ENCODE results near the gene PLA2G4D.

PLA2G4D gene

DNA sequence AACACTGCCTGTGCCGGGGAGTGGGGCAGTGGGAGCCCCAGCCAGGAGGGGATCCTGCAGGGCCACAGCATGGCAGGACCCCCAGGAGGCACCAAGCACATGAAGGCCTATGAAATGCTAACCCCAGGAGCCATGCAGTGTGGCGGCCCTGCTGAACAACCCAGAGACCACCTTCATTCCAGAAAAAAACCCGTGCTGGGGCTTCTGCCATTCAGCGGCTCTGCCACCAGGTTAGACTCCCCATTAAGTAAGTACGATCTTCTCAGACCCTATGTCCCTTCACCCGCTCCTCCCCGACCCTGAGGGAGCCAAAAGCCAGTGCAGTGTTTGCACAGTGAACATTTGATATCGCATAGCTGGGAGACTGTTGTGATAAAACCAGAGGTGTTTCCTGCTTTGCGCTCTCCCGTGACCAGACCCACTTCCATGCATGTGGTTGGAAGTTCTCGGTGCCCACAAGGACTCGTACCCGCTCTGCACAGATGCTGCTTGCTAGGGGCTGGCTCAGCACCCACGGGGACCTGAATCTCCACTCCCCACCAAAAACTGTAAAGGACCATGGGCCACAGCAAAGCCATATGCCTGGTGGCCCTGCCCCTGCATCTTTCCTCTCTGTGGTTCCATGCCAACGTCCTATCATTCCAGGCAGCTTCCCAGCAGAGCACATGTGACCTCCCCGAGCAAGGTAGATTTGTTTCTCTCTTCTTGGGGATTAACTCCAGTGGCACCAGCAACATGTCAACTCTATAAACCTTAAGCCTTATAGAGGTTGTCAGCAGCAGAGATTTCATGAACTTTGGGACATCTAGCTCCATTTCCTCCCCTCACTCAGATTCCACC is 5.3 kb downstream of the PLA2G4D start:
- DNase-seq: peak in 1 of 2 experiments; percentile 8

DNA sequence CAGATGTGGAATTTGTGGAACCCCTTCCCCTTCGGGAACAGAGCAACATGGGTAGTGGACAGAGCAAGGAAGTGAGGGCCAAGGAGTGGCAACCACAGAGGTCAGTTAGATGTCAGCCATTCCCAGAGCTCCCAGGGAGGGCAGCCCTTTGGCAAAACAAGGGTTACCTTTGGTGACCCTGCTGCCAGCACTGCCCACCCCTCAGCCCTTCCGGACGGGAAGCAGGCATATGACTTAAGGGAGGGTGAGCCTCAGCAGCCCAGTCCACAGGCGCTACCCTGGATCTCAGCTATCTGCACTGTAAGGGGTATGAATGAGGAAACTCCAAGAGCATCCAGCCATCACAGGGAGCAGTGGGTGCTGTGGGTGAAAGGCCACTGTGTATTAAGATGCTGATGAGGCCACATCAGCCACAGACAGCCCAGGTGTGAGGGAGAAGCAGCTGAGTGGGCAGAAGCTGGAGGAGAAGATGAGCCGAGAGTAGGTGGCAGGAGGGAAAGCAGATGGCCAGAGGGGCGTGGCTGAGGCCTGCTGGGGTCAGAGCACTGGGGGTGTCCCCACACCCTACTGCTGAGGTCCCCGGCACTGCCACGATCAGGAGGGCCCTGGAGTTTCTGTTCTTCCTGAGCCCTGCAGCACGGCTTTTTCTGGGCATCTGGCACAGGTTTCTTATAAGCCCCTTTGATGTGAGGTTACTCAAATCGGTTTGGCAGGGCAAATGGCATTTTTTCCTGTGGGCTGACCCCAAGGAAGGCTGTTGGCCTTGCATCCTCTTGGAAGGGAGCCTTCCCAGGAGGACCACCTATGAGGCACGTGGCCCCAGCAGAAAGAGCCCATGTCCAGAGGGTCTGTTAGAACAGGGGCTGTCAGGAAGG is 6.2 kb downstream of the PLA2G4D start:
- no peak for DNase-seq

DNA sequence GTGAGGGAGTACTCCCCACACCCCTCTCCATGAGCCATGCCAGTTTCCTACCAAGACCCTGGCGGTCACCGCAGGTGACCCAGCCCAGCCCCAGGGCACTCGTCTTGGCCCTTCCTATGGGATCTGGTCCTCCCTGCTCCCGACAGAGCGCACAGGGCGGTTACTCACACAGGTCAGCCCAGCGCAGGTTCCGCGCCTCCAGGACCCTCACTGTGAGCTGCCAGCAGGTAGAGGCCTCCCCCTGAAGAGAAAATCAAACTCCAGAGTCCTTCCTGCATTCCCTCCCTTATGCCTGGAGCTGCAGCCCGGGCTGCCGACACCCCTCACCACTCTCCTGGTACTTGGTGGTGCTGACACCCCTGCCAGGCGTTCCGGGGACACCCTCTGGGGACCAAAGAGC is 6.9 kb downstream of the PLA2G4D start:
- DNase-seq: no peak

DNA sequence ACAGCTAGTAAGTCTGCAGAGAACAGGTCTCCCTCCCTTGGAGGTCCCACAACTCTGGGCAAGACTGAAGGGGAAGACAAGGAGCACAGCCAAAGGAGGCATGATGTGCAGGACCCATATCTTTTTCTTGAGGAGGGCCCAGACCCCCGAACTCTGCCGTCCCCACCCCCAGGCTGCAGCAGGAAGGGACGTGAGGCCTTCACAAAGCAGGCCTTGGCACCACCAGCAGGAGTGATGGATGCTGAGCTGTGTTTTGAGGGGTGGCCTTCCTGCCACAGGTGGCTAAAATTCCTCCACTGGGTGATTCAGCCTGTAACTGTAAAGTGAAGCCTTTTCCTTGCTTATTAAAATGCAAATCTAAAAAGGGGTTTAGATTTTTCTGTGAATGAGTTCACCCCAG is 8.6 kb downstream of the PLA2G4D start:
- DNase-seq: no peak

DNA sequence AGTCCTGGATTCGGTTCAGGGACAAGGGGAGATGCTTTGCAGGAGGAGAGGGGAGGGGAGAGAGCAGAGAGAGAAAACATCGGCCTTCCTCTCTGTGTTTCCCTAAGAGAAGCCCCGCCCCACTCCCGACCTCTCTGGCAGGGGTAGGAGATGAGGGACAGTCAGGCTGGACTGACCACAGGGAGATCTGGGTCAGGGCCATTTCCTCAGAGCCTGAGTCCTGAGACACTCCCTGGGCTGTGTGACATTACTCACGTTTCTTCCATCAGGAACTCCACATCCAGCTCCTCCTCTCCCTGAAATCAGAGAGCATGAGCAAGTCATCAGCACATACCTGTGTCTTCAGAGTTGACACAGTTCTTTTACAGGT is 9.1 kb downstream of the PLA2G4D start:
- no peak for DNase-seq

DNA sequence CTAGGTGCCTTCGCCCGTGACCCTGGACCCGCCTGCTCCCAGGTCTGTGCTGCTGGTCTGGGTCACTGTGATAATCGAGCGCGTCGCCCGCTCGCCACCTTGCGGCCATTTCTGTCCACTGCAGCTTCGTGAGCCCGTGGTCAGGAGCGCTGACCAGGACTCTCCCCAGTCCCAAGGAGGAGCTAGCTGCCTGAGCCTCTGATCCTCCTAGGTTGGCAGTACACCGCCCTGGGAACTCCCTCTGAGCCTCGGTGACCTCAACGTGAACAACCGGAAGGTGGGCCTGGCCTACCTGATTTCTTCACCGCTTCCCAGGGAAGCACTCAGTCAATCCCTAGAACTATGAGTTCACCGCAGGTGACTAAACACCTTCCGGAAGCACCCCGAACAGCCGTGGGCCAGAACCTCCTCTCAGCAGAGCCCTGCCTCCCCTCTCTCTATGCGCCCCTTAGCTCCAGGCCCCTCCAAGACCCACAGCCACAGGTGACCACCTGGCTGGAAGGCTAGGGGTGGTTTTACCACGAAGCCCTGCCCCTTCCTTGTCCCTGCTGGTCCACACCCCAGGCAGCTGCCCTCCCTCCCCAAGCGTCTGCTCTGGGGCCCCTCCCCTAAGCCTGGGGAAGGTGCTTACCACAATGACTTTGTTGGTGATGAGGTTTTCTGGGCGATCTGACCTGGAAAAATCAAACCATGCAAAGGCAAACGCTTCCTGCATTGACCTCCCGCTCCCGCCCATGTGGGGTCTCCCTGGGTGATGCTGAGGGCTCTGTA is 9.7 kb downstream of the PLA2G4D start:
- peak in 1 of 2 experiments; percentile 24 for DNase-seq

DNA sequence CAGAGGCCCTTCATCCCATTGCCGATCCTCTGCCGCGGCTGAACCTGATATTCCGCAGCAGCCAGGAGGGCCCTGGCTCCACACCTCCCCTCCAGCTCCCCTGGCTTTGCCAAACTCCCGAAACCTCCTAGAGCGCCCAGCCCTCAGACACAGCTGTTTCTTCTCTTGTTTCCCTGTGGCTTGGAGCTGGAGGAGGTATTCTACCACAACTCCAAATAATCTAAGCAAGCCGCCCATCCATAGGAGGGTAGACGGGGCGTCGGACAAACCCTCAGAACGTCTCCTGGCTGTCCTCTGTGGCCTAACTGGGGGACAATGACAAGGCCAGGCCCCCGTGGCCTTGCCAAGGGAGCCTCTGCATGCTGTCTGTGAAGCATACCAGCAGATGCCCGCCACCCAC is 10.4 kb downstream of the PLA2G4D start:
- DNase-seq: no peak

DNA sequence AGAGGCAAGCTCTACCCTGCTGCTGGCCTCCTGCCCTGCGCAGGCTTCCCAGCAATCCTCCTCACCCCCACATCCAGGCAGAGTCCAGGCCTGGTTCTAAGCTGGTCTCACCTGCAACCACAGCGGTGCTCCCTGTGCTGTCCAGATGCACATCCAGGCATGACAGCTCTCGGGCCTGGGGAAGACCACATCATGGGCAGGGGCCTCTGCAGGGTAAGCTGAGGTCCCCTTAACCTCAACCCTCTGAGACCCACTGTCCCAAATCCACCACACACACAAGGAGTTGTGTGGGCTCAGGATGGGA is 10.8 kb downstream of the PLA2G4D start:
- no peak for DNase-seq

DNA sequence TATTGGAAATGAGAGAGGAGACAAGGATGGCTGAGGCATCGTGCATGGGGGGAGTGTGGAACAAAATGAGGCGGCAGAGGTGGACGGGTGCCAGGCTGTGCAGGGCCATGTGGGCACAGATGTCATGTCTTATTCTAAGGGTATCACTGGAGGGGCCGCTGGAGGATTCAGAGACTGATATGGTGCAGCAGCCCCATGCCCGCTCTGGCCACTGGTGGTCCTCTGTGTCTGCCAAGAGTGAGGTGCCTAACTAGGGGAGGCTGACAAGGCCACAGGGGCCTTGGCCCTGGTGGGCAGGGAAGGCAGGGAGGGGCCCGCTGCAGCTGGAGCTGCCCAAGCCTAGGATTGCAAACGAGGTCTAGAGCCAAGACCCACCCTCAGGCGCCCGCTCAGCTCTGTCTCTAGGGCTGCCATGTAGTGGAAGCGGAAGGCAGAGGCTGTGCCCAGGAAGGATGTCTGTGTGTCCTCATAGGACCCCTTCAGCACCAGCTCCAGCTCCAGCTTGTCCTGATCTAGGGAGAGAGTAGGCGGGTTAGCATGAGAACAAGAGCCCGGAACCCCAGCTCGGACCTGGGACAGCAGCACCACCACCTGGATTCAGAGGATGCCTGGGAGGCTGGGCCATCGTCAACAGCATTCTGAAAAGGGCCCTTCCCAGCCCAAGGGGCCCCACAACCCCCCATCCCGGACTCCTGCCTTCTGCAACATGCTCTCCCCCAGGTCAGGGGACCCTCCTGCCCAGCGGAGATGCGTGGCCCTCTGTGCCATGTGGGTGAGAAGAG is 11.3 kb downstream of the PLA2G4D start:
- DNase-seq: no peak

DNA sequence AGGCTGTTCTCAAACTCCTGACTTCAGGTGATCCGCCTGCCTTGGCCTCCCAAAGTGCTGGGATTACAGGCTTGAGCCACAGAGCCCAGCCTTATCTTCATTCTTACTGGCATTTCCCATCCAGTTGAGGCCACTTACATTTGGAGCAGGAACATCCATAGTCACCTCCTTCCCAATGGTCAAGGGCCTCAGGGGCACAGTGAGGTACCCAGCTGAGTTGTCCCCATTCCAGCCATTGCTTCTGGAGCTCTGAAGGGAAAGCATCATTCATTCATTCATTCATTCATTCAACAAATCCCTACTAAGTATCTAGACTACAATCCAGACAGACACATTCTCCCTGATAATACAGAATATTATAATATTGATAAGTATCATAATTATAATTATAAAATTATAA is 12.2 kb downstream of the PLA2G4D start:
- no peak for DNase-seq

DNA sequence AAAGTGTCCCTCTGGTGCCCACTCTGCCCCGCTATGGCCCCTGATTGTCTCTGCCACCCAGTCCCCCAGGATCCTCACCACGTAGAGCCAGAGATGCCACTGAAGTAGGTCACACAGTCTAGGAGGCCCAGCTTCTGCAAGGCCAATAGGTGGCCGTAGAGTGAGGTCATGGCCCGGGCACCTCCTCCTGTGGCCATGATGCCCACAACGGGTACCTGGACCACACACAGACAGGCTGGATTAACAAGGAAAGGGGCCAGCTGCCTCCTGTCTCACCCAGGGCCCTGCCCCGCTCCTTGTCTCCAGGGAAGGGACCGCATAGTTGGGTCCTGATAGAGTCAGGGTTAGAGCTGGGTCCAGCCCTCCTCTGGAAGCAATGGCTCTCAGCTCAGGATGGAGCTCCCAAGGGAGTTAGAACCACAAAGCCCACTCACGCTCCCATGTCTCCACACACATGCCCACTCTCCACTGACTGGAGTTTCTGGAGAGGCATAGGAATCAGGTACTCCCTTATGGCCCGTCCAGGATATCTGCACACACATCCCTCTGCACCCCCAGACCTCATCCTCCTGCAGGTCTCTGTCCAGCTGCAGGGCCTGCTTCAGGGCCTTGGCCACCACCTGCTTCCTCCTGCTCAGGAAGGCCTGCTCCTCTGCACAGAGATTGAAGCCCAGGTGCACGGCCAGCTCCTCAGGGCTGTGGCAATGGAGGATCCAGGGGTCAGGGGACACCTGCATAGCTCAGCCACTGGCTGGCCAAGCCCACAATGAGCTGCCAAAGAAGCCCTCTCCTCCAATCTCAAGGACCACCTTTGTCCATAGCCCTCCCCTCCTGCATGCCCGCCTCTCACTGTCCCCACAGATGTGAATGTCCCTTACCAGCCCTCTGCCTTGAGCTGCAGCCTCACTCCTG is 13.2 kb downstream of the PLA2G4D start:
- DNase-seq: no peak

DNA sequence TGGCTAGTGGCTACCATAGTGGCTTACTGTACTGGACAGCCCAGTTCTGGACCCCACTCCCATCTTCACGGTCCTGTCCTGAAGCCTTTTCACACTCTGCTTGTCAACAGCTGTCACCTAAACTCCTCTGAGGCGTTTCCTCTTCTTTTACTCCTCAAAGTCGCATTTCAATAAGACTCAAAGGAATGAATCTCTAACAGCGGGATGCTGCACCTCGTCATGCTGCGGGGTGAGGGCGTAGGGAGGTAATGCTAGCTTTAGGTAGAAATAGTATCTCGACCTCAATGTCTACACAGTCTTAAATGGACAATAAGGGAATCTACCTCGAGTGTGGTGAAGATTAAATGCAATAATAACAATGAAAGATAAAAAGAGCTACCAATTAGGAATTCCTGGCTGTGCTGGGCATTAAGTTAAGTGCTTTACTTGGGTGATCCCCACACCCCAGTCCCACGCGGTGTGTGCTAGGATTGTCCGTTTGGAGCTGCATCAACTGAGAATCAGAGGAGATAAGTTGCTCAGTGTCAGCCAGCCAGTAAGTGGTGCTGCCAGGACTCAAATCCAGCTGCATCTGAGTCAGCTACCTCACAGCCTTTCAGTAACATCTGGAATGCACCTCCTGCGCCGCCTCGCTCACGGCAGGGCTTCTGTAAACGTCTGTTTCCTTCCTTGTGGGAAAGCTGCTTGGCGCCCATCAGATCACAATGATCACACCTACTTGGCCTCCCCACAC is 14.0 kb downstream of the PLA2G4D start:
- no peak for DNase-seq

DNA sequence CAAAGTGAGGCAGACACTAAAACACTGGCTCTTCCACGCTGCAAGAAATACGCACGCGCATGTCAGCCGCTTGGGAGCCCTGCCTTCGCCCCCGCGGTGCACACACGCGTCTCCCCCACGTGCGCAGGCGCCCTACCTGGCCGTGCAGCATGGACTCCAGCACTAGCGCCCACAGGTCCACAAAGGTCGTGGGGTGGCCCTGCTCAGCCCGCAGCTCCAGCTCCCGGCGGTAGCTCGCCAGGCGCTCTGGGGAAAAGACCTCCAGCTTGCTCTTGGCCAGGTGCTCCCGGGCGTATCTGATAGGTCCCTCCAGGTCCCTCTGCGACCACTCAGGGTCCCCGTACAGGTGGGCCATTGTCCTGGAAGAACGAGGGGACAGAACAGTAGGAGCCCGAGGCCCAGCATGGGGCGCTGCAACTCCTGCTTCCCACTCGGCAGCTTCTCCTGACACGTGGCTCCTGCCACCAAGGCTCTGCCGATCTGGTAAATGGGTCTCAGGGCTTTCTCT is 14.9 kb downstream of the PLA2G4D start:
- DNase-seq: no peak

DNA sequence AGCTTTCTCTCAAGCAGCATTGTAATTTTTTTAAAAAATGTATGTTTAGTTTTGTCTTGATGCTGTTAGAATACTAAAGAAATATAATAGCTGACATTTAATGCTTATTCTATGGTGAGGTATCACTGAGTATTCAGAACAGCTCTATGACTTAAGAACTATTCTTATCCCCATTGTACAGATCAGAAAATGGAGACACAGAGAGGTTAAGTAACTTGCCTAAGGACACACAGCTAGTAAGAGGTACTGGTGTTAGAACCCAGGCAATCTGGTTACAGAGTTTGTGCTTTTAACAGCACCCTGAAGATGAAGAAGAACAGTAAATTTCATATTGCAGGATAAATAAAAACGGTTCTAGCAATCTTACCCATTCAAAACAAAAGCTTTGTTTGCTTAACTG is 15.5 kb downstream of the PLA2G4D start:
- no peak for DNase-seq

DNA sequence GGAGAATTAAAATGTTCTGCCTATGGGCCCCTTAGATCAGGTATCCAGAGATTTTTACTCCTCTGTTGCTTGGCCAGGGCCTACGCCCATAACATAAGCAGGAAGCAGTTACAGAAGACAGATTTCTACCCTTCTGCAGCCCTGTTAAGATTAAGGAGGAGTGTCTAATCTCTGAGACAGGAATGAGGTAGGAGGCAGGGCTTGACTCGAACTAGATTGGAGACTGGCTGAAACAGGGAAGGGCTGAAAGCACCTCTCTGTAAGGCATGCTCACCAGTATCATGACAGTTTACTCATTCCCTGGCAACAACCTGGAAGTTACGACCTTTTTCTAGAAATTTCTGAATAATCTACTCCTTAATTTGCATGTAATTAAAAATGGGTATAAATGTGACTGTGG is 16.7 kb downstream of the PLA2G4D start:
- no peak for DNase-seq

DNA sequence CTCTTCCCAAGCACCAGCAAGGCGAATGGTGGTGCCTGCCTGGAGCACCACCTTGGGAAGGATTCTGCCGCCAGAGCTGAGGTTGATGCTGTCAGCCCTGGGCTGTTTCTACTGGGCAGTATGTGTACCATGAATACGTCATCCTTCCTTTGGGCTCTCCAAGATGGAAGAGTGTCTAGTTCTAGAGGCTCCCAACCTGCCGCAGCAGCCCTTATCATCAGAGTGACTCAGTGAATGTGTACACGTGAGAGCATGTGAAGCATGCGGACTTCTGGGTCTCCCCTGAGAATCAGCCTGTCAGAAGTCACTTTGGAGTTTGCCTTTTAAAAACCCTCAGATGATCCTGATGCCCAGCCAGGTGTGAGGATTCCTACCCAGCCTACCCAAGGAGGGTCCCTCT is 20.9 kb downstream of the PLA2G4D start:
- no peak for DNase-seq

DNA sequence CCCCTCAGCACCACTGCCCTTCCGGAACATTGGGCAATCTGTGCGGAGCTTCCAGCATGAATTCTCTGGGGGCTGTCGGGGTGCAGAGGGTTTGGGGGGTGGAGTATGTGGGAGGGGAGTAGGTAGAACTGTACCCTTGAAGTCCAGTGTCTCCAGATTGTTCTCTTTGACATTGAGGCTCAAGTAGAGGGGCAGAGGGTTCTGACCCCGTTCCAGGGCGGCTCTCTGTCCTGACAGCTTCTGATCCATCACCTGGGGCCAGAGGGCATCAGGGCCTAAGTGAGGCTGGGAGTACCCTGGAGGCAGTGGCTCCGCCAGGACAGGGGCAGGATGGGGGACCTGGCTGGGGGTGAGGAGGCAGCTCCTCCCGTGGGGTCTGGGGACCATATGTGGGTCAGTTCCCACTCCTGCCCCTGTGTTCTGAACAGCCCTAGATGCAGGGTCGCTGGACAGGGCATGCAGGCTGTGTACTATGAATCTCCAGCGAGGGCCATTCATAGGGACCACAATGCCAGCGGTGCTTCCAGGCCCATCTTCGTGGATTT is 22.1 kb downstream of the PLA2G4D start:
- no peak for DNase-seq

DNA sequence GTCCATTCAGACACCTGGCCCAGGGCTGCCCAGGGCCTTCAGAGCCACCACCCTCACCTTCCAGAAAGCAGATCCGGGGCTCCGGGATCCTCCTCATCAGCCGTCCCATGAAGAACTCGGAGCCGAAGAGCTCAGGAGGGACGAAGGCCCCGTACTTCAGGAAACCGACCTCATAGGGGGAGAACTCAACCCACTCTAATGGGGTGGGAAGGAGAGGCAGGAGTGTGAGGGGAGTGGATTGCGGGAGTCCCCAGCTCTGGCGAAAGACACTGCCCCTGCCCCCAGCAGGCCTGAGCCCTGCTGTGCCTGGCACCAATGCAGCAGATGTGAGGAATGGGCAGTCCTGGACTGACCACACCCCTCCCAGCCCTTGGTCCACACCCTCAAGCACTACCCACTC is 22.6 kb downstream of the PLA2G4D start:
- DNase-seq: no peak

DNA sequence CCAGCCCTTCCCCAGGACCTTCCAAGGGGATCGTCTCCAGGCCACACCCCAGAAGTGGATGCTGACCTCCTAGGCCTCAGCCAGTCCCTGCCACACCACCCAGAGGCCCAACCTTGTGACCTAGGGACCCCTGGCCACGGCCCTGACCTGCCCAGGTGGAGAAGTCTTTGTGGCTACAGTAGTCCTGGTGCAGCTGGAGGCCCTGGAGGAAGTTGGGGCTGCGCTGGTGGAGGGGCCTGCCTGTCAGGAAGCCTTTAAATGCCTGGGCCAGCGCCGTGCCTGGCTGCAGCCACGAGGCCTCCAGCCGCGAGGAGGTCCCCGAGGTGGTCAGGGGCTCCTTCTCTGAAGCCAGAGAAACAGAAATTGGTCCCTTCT is 23.4 kb downstream of the PLA2G4D start:
- no peak for DNase-seq

DNA sequence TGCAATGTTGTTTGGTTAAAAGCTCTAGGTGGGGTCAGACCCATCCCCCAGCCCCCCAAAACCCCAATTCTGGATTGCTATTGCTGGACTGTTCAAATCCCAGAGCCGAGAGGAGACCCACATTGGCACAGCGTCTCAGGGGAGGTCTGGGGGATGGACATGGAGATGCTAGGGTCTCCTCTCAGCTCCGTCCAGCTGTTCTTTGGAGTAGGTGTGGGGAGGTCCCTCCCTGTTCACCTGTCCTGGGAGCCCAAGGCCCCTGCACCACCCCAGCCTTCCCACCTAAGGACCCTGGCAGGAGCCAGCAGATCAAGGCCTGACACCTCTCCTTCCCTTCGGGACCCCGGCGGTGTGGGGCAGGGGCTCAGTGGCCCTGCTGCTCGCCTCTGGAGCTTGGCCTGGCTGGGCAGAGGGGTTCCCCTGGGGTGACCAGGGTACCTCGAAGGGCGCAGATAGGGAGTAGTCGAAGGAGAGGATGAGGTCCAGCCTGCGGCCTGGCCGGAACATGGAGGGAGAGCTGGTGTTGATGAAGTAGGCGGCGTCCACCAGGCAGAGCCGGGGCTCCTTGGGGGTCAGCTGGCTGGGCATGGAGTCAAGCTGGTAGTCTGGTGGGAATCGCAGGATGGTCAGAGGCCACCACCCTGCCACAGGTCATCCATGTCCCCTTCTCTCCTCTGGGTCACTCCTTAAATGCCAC is 23.9 kb downstream of the PLA2G4D start:
- DNase-seq: no peak
